Endodermal cell (in vitro differentiated cells): ENCODE measurements around the gene SPRR2D. TPM values are rescaled to one million over a fixed set of nuclear protein-coding genes. Genes with fewer than 3 reads are reported as not detected.

Experiments used
- DNase-seq: peaks from one replicate; pipeline ENCODE4 v3.0.0-alpha.2; 2017
- H3K27ac ChIP-seq: 2 replicates; pipeline ENCODE4 v1.5.1; 2013; ENCODE audit warnings: mild to moderate bottlenecking, low read depth, low read length, moderate library complexity
- H3K27me3 ChIP-seq: 2 replicates; pipeline ENCODE4 v1.6.1; 2013; ENCODE audit warnings: mild to moderate bottlenecking, low read length, moderate library complexity; ENCODE audit not compliant: insufficient read depth, control insufficient read depth, poor library complexity, severe bottlenecking
- H3K36me3 ChIP-seq: 2 replicates; pipeline ENCODE4 v1.7.0; 2013; ENCODE audit warnings: mild to moderate bottlenecking, low read length, moderate library complexity; ENCODE audit not compliant: control insufficient read depth, insufficient read depth
- H3K4me1 ChIP-seq: one replicate; pipeline ENCODE4 v1.7.0; 2013; ENCODE audit warnings: low read length; ENCODE audit not compliant: control insufficient read depth, insufficient read depth
- H3K4me3 ChIP-seq: 2 replicates; pipeline ENCODE4 v1.5.1; 2013; ENCODE audit warnings: mild to moderate bottlenecking, low read length, moderate library complexity
- H3K9ac ChIP-seq: 2 replicates; pipeline ENCODE4 v1.6.1; 2013; ENCODE audit warnings: mild to moderate bottlenecking, low read length, moderate library complexity; ENCODE audit not compliant: poor library complexity, severe bottlenecking; ENCODE audit errors: extremely low read depth
- H3K9me3 ChIP-seq: 2 replicates; pipeline ENCODE4 v1.6.1; 2013; ENCODE audit warnings: mild to moderate bottlenecking, low read length, moderate library complexity; ENCODE audit not compliant: control insufficient read depth
- H3K27ac Mint-ChIP-seq: 2 replicates; pipeline ENCODE4 v1.8.0; 2020; ENCODE audit warnings: mixed read lengths
- H3K27me3 Mint-ChIP-seq: 2 replicates; pipeline ENCODE4 v1.8.0; 2021; ENCODE audit warnings: mild to moderate bottlenecking, mixed read lengths; ENCODE audit not compliant: insufficient read depth
- H3K36me3 Mint-ChIP-seq: 2 replicates; pipeline ENCODE4 v1.8.0; 2020; ENCODE audit warnings: low read depth, mixed read lengths
- H3K4me1 Mint-ChIP-seq: 2 replicates; pipeline ENCODE4 v1.8.0; 2020; ENCODE audit warnings: mixed read lengths
- H3K4me3 Mint-ChIP-seq: 2 replicates; pipeline ENCODE4 v1.8.0; 2020; ENCODE audit warnings: mild to moderate bottlenecking, moderate library complexity, mixed read lengths
- H3K9me3 Mint-ChIP-seq: 2 replicates; pipeline ENCODE4 v1.8.0; 2020; ENCODE audit warnings: mild to moderate bottlenecking, mixed read lengths
- WGBS, 2 experiments: methylation state at CpG; one replicate each; pipeline versions ENCODE4 v1.1.5 to v1.1.7; 2013; ENCODE audit warnings: missing lambda C conversion rate in 2 of 2, mixed read lengths in 1 of 2; ENCODE audit not compliant: insufficient coverage in 1 of 2, insufficient read length in 1 of 2; 5-methylcytosine and 5-hydroxymethylcytosine counted together
- long read RNA-seq, 4 experiments: library from polyadenylated mRNA in 2 of 4; library from RNA in 1 of 4; library from capped mRNA in 1 of 4; stranded (forward) in 3 of 4; unstranded in 1 of 4; transcript quantifications; one replicate each; pipeline ENCODE4 v2.0.0, GENCODE V29; 2020 to 2021; ENCODE audit warnings: inconsistent platforms in 1 of 4
- polyA plus RNA-seq, 2 experiments: library from polyadenylated mRNA; stranded (reverse); fragments of 50-300 nt; gene quantifications; one replicate each; pipeline ENCODE4 v1.2.3, GENCODE V29; 2013
- total RNA-seq, 2 donors: library from RNA; stranded (reverse); fragmentation: NEBNext Ultra II Directional in 1 of 2; extraction: Animal tissue kit (Norgen Biotek cat#: 25700) in 1 of 2; gene quantifications; 2 replicates in 1 of 2; 3 replicates in 1 of 2; pipeline ENCODE4 v1.2.1, GENCODE V29; 2021
- TF ChIP-seq, protein P1 (sequence below): fragments of 200-600 bp; sonication (generic); conservative IDR thresholded peaks from 2 replicates; pipeline ENCODE4 v1.5.0; 2021; ENCODE audit warnings: antibody characterized with exemption, mild to moderate bottlenecking

SPRR2D gene
- under 1 TPM in 1 of 2 donors, not detected in 1; 0.42 TPM for total RNA-seq
- not detected for polyA plus RNA-seq (2013, experiment 1 of 2)
- not detected for polyA plus RNA-seq (2013, experiment 2 of 2)
- long read RNA-seq, experiment 1, result 0 reads
- long read RNA-seq, experiment 2, result 0 reads
- long read RNA-seq, experiment 3, result 0 reads
- long read RNA-seq, experiment 4, result 0 reads

DNA sequence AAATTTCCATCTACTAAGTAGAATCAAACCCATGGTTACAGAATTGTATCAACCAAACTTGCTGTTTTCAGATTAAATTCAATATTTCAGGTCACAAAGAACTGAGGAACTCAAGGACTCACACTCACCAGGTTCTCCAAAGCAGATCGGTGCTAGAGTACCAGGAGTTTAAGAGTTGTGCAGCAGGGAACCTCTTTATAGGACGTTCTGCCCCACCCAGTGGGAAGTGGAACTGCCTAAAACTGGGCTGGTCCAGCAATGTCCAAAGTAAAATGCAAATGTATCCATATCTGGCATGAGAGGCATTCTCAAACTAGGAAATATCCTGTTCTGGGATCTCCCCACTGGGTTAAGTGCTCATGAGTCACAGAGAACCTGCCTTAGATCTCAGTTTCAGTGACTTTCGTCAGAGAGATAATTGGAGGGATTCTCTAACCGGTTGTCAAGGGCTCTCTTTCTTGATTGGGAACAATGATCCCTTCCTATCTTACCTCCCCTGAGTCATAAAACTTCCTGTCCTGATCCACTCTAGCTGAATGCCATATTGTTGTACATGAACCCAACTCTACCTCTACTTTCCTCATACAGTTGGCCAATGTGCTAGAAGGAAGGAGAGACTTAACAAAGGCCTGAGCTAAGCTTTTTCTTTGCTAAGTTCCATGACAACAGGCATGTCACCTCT is at the start of gene SPRR2D:
TSS of gene SPRR2D (minus strand) at position 171 of the 682 bp plus-strand sequence. CDS start 774 bp downstream, outside the sequence.
- Histone ChIP-seq H3K4me3 (peak within 1 kb of the TSS; percentile 65), H3K36me3 (no peaks in the 10 kb centered on the region), H3K9me3 (no peaks in the 10 kb centered on the region), H3K9ac (no peak within 1 kb of the TSS), H3K4me1 (peaks cover 4% of the 10 kb centered on the region), H3K27me3 (no peaks in the 10 kb centered on the region), H3K27ac (no peak within 1 kb of the TSS)
- H3K36me3 Mint-ChIP-seq, result no peaks in the 10 kb centered on the region
- no peaks in the 10 kb centered on the region for H3K27me3 Mint-ChIP-seq
- TF ChIP-seq, protein P1, sequence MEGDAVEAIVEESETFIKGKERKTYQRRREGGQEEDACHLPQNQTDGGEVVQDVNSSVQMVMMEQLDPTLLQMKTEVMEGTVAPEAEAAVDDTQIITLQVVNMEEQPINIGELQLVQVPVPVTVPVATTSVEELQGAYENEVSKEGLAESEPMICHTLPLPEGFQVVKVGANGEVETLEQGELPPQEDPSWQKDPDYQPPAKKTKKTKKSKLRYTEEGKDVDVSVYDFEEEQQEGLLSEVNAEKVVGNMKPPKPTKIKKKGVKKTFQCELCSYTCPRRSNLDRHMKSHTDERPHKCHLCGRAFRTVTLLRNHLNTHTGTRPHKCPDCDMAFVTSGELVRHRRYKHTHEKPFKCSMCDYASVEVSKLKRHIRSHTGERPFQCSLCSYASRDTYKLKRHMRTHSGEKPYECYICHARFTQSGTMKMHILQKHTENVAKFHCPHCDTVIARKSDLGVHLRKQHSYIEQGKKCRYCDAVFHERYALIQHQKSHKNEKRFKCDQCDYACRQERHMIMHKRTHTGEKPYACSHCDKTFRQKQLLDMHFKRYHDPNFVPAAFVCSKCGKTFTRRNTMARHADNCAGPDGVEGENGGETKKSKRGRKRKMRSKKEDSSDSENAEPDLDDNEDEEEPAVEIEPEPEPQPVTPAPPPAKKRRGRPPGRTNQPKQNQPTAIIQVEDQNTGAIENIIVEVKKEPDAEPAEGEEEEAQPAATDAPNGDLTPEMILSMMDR, result no peak
- 49 to 59% methylated on average over 3 to 4 of the region's 4 CpGs for WGBS, 2 experiments
- DNase-seq, result no peak
- H3K9me3 Mint-ChIP-seq, result no peaks in the 10 kb centered on the region
- peaks cover 49% of the 10 kb centered on the region for H3K4me1 Mint-ChIP-seq
- no peak within 1 kb of the TSS for H3K4me3 Mint-ChIP-seq
- no peak within 1 kb of the TSS for H3K27ac Mint-ChIP-seq

DNA sequence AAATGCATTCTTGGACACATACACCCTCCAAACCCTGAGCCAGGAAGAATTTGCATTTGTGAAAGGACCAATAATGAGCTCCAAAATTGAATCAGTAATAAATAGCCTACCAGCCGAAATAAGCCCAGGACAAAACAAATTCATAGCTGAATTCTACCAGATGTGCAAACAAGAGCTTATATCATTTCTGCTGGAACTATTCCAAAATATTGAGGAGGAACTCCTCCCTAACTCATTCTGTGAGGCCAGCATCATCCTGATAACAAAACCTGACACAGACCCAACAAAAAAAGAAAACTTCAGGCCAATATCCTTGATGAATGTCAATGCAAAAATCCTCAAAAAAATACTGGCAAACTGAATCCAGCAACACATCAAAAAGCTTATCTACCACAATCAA is 46.7 kb upstream of the SPRR2D start:
- WGBS, 2 experiments, result 77 to 78% methylated on average over 1 of the region's 1 CpG
- Histone ChIP-seq H3K27ac (no peak overlapping the region), H3K4me3 (no peak overlapping the region), H3K9me3 (no peaks in the 10 kb centered on the region), H3K9ac (no peak overlapping the region), H3K36me3 (no peaks in the 10 kb centered on the region), H3K4me1 (no peaks in the 10 kb centered on the region), H3K27me3 (no peaks in the 10 kb centered on the region)
- no peak for DNase-seq
- H3K27me3 Mint-ChIP-seq, result no peaks in the 10 kb centered on the region
- H3K4me3 Mint-ChIP-seq, result no peak overlapping the region
- no peak overlapping the region for H3K27ac Mint-ChIP-seq
- TF ChIP-seq, protein P1, result no peak
- H3K9me3 Mint-ChIP-seq, result peaks cover 3% of the 10 kb centered on the region
- H3K36me3 Mint-ChIP-seq, result no peaks in the 10 kb centered on the region
- no peaks in the 10 kb centered on the region for H3K4me1 Mint-ChIP-seq

DNA sequence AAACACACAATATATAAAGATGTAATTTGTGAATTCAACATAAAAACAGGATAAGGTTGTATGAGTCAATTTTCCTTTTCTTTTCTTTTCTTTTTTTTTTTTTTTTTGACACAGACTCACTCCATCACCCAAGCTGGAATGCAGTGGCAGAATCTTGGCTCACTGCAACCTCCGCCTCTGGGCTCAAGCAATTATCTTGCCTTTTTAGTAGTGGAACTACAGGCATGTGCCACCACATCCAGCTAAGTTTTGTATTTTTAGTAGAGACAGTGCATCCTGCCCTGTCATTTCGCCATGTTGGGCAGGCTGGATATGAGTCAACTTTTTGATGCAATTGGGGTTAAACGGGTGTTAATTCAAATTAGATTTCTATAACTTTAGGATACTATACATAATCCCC is 40.8 kb upstream of the SPRR2D start:
- no peaks in the 10 kb centered on the region for H3K27me3 ChIP-seq
- H3K9ac ChIP-seq, result no peak overlapping the region
- H3K4me3 ChIP-seq, result no peak overlapping the region
- H3K27ac ChIP-seq, result no peak overlapping the region
- H3K27me3 Mint-ChIP-seq, result no peaks in the 10 kb centered on the region
- H3K36me3 ChIP-seq, result no peaks in the 10 kb centered on the region
- H3K4me1 ChIP-seq, result no peaks in the 10 kb centered on the region
- H3K27ac Mint-ChIP-seq, result no peak overlapping the region
- 89 to 90% methylated on average over 2 to 3 of the region's 3 CpGs for WGBS, 2 experiments
- DNase-seq, result no peak
- H3K36me3 Mint-ChIP-seq, result no peaks in the 10 kb centered on the region
- no peak overlapping the region for H3K4me3 Mint-ChIP-seq
- no peaks in the 10 kb centered on the region for H3K4me1 Mint-ChIP-seq
- TF ChIP-seq, protein P1, result no peak
- peaks cover 17% of the 10 kb centered on the region for H3K9me3 Mint-ChIP-seq
- peaks cover 9% of the 10 kb centered on the region for H3K9me3 ChIP-seq
